Measurements from ENCODE around the gene ZFPM1. TPM values are rescaled to one million over a fixed set of nuclear protein-coding genes. Genes with fewer than 3 reads are reported as not detected.

Gene ZFPM1
- total and polyA plus RNA-seq, 2 of the 8 experiments (the other 6 are each of a cell fraction or from before 2014, with no cell fraction given), result 0.74 to 4.8 TPM

DNA sequence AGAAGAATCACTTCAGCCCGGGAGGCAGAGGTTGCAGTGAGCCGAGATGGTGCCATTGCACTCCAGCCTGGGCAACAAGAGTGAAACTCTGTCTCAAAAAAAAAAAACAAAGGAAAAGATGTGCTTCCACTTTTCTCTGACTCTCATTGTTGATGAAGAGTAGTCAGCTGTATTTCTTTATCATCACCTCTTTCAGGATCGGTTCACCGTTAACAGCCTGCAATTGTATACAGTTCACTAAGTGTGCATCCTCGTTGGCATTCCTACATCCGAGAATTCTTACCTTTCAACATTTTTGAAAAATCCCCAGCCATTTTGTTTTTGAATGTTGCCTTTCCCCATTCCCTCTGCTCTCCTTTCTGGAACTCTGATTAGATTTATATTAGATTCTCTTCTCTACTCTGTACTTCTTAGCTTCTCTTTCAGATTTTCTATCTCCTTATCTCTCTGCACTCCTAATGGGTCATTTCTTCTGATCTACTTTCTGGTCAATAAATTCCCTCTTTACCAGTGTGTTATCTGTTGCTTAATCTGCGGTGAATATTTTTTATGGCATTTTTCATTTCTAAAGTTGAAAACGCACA is 90.2 kb downstream of the ZFPM1 start (continued):
- TF ChIP-seq SP4 (IDR thresholded peaks at IDR 0.05; ENCODE audit: low read length) (no peak), SIX5 (IDR thresholded peaks at IDR 0.05; ENCODE audit: low read depth, low read length) (no peak), YY1 (IDR thresholded peaks at IDR 0.05; ENCODE audit: low read depth, low read length) (no peak), MAFK (IDR thresholded peaks at IDR 0.05; ENCODE audit: low read depth, low read length) (no peak), PHF8 (conservative IDR thresholded peaks at IDR 0.05; ENCODE audit: low read depth, low read length) (no peak), ZNF274 (IDR thresholded peaks at IDR 0.05; ENCODE audit: borderline replicate concordance, extremely low read depth, low read length) (no peak), CBX8 (IDR thresholded peaks at IDR 0.05; ENCODE audit: borderline replicate concordance, low read depth, low read length) (no peak)
